Caco-2 (cell line): ENCODE results near the gene TMEM132A. TPM values are rescaled to one million over a fixed set of nuclear protein-coding genes. Genes with fewer than 3 reads are reported as not detected.

ENCODE experiments used
- BruUV-seq: library from RNA; stranded (reverse); fragments of 400-500 nt; replicated peaks from 2 replicates; lab custom pipeline; 2021; lab: Mats Ljungman, UMichigan
- CTCF ChIA-PET: fragments of 300-600 bp; sonication (Branson Sonifier 250); formaldehyde crosslinking; loops from one replicate; lab custom pipeline; 2022; ENCODE audit warnings: antibody characterized with exemption; lab: Charles Lee
- POLR2A ChIA-PET: fragments of 300-600 bp; sonication (Branson Sonifier 250); formaldehyde crosslinking; loops from one replicate; lab custom pipeline; 2022; ENCODE audit warnings: antibody characterized with exemption; lab: Charles Lee
- DNase-seq, 2 experiments: peaks; one replicate each; pipeline versions ENCODE4 v3.0.0 to v3.0.0-alpha.2; 2020 to 2022
- H3K27me3 ChIP-seq: replicated peaks from 2 replicates; pipeline ENCODE4 v1.6.0; 2011; ENCODE audit warnings: low read length; ENCODE audit not compliant: control insufficient read depth, insufficient read depth
- H3K36me3 ChIP-seq: 2 replicates; pipeline ENCODE4 v1.5.1; 2011; ENCODE audit warnings: low read length; ENCODE audit not compliant: control insufficient read depth, insufficient read depth
- H3K4me1 ChIP-seq: fragments of 250-450 bp; sonication (Bioruptor Pico); 2 replicates; pipeline ENCODE4 v1.5.1; 2020; ENCODE audit warnings: mild to moderate bottlenecking
- H3K4me3 ChIP-seq: 2 replicates; pipeline ENCODE4 v1.5.1; 2011; ENCODE audit warnings: low read depth, mild to moderate bottlenecking, control low read depth, low read length
- H3K9me3 ChIP-seq: fragments of 250-450 bp; sonication (Bioruptor Pico); 2 replicates; pipeline ENCODE4 v1.5.1; 2020; ENCODE audit warnings: mild to moderate bottlenecking, moderate library complexity
- H3K27ac Mint-ChIP-seq: one replicate; pipeline ENCODE4 v1.8.0; 2022; ENCODE audit warnings: mixed read lengths; ENCODE audit not compliant: unreplicated experiment
- H3K27me3 Mint-ChIP-seq: one replicate; pipeline ENCODE4 v1.8.0; 2022; ENCODE audit warnings: mixed read lengths; ENCODE audit not compliant: insufficient read depth, unreplicated experiment
- H3K36me3 Mint-ChIP-seq: one replicate; pipeline ENCODE4 v1.8.0; 2022; ENCODE audit warnings: mild to moderate bottlenecking, mixed read lengths; ENCODE audit not compliant: insufficient read depth, unreplicated experiment
- H3K4me1 Mint-ChIP-seq: one replicate; pipeline ENCODE4 v1.8.0; 2022; ENCODE audit warnings: low read depth, mixed read lengths; ENCODE audit not compliant: unreplicated experiment
- H3K4me3 Mint-ChIP-seq: one replicate; pipeline ENCODE4 v1.8.0; 2022; ENCODE audit warnings: mild to moderate bottlenecking, moderate library complexity, mixed read lengths; ENCODE audit not compliant: unreplicated experiment
- H3K9me3 Mint-ChIP-seq: one replicate; pipeline ENCODE4 v1.8.0; 2022; ENCODE audit warnings: mixed read lengths; ENCODE audit not compliant: unreplicated experiment
- CTCF ChIP-seq, 2 experiments: fragments of 200-600 bp in 1 of 2; IDR thresholded peaks; 1 replicate in 1 of 2; 2 replicates in 1 of 2; pipeline versions ENCODE4 v1.5.1 to v1.8.0; 2011 to 2022; ENCODE audit warnings: antibody characterized with exemption in 1 of 2, control low read depth in 1 of 2, inconsistent platforms in 1 of 2, low read depth in 1 of 2, low read length in 1 of 2, mild to moderate bottlenecking in 1 of 2, moderate library complexity in 1 of 2; ENCODE audit not compliant: insufficient read depth in 1 of 2, severe bottlenecking in 1 of 2, unreplicated experiment in 1 of 2
- intact Hi-C: fragments of 100-400 bp; cut with micrococcal nuclease; formaldehyde crosslinking; loops from one replicate; pipeline ENCODE4 v1.10.0; 2022; ENCODE audit not compliant: unreplicated experiment
- total RNA-seq: library from RNA; stranded (reverse); gene quantifications from 2 replicates; pipeline ENCODE4 v1.2.3, GENCODE V29; 2022

Gene TMEM132A
- total RNA-seq, 1 experiment from 2014 or later: 97.3 TPM

DNA sequence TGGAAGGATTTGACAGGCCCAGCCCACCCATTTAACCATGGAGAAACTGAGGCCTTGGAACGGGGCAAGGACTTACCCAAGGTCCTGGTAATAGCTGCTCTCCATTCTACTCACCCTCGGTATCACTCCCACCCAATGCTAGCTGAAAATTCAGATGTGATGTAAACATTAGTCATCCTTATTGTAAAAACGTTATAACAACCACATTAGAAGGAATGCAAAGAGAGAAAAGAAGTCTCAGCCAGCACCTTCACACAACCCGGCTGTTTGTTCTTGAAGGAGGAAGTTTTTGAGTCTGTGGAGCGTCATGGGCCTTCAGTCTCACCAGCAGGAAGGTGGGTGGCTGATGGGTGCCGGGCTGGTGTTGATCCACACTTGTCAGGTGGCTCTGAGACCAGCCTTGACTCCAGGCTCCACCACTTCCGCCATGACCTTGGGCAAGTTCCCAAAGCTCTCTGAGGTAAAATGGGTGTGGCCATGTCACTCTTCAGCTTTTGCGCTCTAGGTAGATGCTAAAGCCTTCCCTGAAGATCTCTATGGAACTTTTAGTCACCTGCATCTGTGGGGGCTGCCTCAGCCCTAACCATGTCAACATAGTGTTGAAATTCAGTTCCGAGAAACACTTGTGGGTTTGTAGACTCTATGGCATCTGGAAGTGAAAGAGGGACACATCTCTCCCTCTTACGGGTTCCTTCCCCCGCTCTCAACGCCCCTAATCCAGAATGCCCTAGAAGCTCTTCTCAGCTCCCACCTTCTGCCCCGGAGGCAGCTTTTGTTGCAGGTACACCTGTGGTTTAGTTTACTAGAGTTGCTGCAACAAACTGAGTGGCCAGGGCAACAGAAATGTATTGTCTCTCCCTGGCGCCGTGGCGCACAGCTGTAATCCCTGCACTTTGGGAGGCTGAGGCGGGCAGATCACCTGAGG, 62.0 kb downstream of the TMEM132A start:
- Histone ChIP-seq H3K36me3 (no peaks in the 10 kb centered on the region), H3K4me3 (no peak overlapping the region), H3K9me3 (no peaks in the 10 kb centered on the region), H3K4me1 (no peaks in the 10 kb centered on the region), H3K27me3 (no peaks in the 10 kb centered on the region; the same call in 1 of the 2 replicates)
- peaks cover 17% of the 10 kb centered on the region for H3K27me3 Mint-ChIP-seq
- no peak for TF ChIP-seq CTCF (IDR thresholded peaks at IDR 0.05; ENCODE audit: insufficient read depth in 1 of 2, low read depth in 1 of 2, low read length in 1 of 2, severe bottlenecking in 1 of 2, unreplicated experiment in 1 of 2)
- H3K4me3 Mint-ChIP-seq: no peak overlapping the region
- no TSS peak for BruUV-seq
- no peaks in the 10 kb centered on the region for H3K4me1 Mint-ChIP-seq
- H3K36me3 Mint-ChIP-seq: no peaks in the 10 kb centered on the region
- ChIA-PET POLR2A (no interaction called here), CTCF (no interaction called here)
- intact Hi-C loops: no loop called here
- DNase-seq: peak in 1 of 2 experiments; percentile 1
- no peaks in the 10 kb centered on the region for H3K9me3 Mint-ChIP-seq
- H3K27ac Mint-ChIP-seq: no peak overlapping the region

Other genes starting within 250 kb of the TMEM132A start
- gene MS4A8, start 224.8 kb upstream of the TMEM132A start, total RNA-seq: not detected in 2 replicates
- gene MS4A18, start 199.7 kb upstream of the TMEM132A start, total RNA-seq: not detected in 2 replicates
- not detected in 2 replicates for gene MS4A15, start 167.6 kb upstream of the TMEM132A start, total RNA-seq
- 0.14 TPM in 1 of 2 replicates, not detected in the other for gene MS4A10, start 139.1 kb upstream of the TMEM132A start, total RNA-seq
- gene CCDC86, start 82.3 kb upstream of the TMEM132A start, total RNA-seq: 55.9 and 63.8 TPM in 2 replicates
- 0.09 and 0.19 TPM in 2 replicates for gene PTGDR2, start 68.5 kb upstream of the TMEM132A start, total RNA-seq
- gene ZP1, start 56.9 kb upstream of the TMEM132A start, total RNA-seq: not detected in 2 replicates
- 180 and 183 TPM in 2 replicates for gene PRPF19, start 17.9 kb upstream of the TMEM132A start, total RNA-seq
- gene TMEM109, start 10.3 kb upstream of the TMEM132A start, total RNA-seq: 82.3 and 91.9 TPM in 2 replicates
- 0.43 and 0.84 TPM in 2 replicates for gene SLC15A3, start 27.7 kb downstream of the TMEM132A start, total RNA-seq
- 0.23 TPM in 2 replicates for gene CD6, start 47.2 kb downstream of the TMEM132A start, total RNA-seq
- not detected in 2 replicates for gene CD5, start 178.0 kb downstream of the TMEM132A start, total RNA-seq
- gene VPS37C, start 237.0 kb downstream of the TMEM132A start, total RNA-seq: 36.0 and 36.3 TPM in 2 replicates